ENCODE measurements around the gene RPL7L1.
"Not testable (repeated sequence)": the region's sequence is repeated elsewhere in the genome, so short reads cannot be mapped to it uniquely, and the experiment has no call there.

RPL7L1 gene

GRCh38 chr6:42871711-42872110, 7.7 kb upstream of the RPL7L1 start:
- no peak for TF ChIP-seq CTCF (conservative IDR thresholded peaks at IDR 0.05; ENCODE audit: low read depth, low read length)
- DNase-seq (ENCODE audit: low read depth): no peak
- H3K4me3 ChIP-seq (ENCODE audit: low read depth, low read length): no peak overlapping the region

- DNase-seq (ENCODE audit: low read depth): no peak
- H3K4me3 ChIP-seq (ENCODE audit: low read depth, low read length): no peak overlapping the region
- TF ChIP-seq CTCF (conservative IDR thresholded peaks at IDR 0.05; ENCODE audit: low read depth, low read length): no peak
Measured at GRCh38 chr6:42873313-42873712, 6.1 kb upstream of the RPL7L1 start.

DNA sequence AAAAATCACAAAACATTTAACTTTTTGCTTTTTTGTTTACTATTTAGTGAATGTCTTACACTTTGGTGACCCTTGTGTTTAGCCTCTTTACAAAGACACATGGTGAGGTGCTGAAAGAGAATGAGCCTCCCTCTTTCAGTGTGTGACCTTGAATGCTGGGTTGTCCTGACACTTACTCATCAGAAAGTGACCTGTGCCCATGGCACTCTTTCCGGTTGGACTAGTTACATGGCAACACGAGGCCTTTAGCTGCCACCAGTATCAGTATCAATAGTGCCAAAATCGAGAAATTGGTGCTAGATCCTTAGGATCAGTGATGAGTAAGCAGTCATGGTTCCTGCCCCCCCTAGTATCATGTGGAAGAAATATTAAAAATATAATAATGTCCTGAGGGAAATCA, 1.7 kb upstream of the RPL7L1 start:
- no peak overlapping the region for H3K4me3 ChIP-seq (ENCODE audit: low read depth, low read length)
- DNase-seq (ENCODE audit: low read depth): no peak
- no peak for TF ChIP-seq CTCF (conservative IDR thresholded peaks at IDR 0.05; ENCODE audit: low read depth, low read length)

GRCh38 chr6:42880240-42880817, 913 bp downstream of the RPL7L1 start:
- DNase-seq (ENCODE audit: low read depth): not testable (repeated sequence)
- peak overlapping the region; percentile 93 for H3K4me3 ChIP-seq (ENCODE audit: low read depth, low read length)

- peak overlapping the region; percentile 93 for H3K4me3 ChIP-seq (ENCODE audit: low read depth, low read length)
- not testable (repeated sequence) for DNase-seq (ENCODE audit: low read depth)
Measured at GRCh38 chr6:42880871-42881270, 1.5 kb downstream of the RPL7L1 start.

- H3K4me3 ChIP-seq (ENCODE audit: low read depth, low read length): no peak overlapping the region
- DNase-seq (ENCODE audit: low read depth): no peak
- no peak for TF ChIP-seq CTCF (conservative IDR thresholded peaks at IDR 0.05; ENCODE audit: low read depth, low read length)
Measured at GRCh38 chr6:42885702-42886101, 6.3 kb downstream of the RPL7L1 start.

- not testable (repeated sequence) for DNase-seq (ENCODE audit: low read depth); H3K4me3 ChIP-seq (ENCODE audit: low read depth, low read length)
Measured at GRCh38 chr6:42888201-42888600, 8.8 kb downstream of the RPL7L1 start.

GRCh38 chr6:42889815-42890214, 10.4 kb downstream of the RPL7L1 start:
- DNase-seq (ENCODE audit: low read depth): no peak
- TF ChIP-seq CTCF (conservative IDR thresholded peaks at IDR 0.05; ENCODE audit: low read depth, low read length): no peak
- peak overlapping the region; percentile 97 for H3K4me3 ChIP-seq (ENCODE audit: low read depth, low read length)
